ENCODE measurements around the gene PRR7. TPM values are rescaled to one million over a fixed set of nuclear protein-coding genes. Genes with fewer than 3 reads are reported as not detected.
A peak's percentile ranks its signal among the peaks of the same experiment; 100 is the strongest.

The PRR7 gene
- total and polyA plus RNA-seq, 2 experiments from 2014 or later: 4.8 to 11.7 TPM

DNA sequence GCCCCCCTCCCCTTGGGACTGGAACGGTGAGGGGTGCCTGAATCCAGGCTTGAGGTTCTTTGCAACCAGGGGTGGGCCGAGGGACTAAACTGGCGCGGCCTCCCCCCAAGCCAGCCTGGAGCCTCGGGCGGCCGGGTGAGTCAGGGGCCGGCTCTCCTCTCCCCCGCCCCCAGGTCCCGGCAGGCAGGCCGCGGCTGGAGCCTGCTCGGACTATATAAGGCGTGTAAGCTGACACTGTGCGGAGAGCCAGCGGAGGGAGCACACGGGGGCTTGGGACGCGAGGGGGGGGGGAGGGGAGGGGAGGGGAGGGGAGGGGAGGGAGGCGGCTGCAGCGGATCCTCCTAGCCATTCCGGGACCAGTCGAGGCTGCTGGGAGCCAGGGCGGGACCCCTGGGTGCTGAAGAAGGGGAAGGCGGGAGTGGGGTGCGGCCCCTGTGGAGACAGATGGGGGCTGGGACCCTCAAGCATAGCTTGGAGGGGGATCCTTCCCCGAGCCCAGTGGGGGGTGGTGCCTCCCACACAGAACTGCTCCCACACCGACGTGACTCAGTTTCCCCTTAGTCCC lies 50.2 kb downstream of the PRR7 start:
- H2AFZ ChIP-seq: no peak overlapping the region
- no peaks in the 10 kb centered on the region for H3K36me3 ChIP-seq (replicated peaks; ENCODE audit: insufficient read depth, low read depth)
- TF ChIP-seq EZH2 (IDR thresholded peaks at IDR 0.05; ENCODE audit: borderline replicate concordance) (no peak), EZH2phosphoT487 (IDR thresholded peaks at IDR 0.05; ENCODE audit: low read depth, severe bottlenecking, unreplicated experiment) (no peak), CTCF (IDR thresholded peaks at IDR 0.05; ENCODE audit: poor library complexity) (no peak)
- H3K4me2 ChIP-seq: peak overlapping the region; percentile 93
- peak overlapping the region; percentile 47 for H3K4me3 ChIP-seq
- H3K79me2 ChIP-seq: peaks cover 20% of the 10 kb centered on the region
- H3K9me2 ChIP-seq (replicated peaks; ENCODE audit: insufficient read depth): no peaks in the 10 kb centered on the region
- 0% methylated on average over 15 of the region's 29 CpGs for WGBS (ENCODE audit: low lambda C conversion rate, missing lambda C conversion rate)
- peaks cover 8% of the 10 kb centered on the region for H4K20me1 ChIP-seq (ENCODE audit: insufficient read depth, poor library complexity, severe bottlenecking)
- no peaks in the 10 kb centered on the region for H3K9me3 ChIP-seq (ENCODE audit: low read depth)
- H3K4me1 ChIP-seq (ENCODE audit: insufficient read depth): peaks cover 41% of the 10 kb centered on the region
- H3K27ac ChIP-seq: peak overlapping the region; percentile 97
- no peaks in the 10 kb centered on the region for H3K27me3 ChIP-seq
- DNase-seq (ENCODE audit: low spot score): peak; percentile 94

GRCh38 chr5:177497292-177498012 lies 50.8 kb downstream of the PRR7 start, which contains the start of gene PDLIM7:
Gene PDLIM7 (minus strand): TSS chr5:177497604. CDS start chr5:177496512, 1,092 bp downstream.
- Histone ChIP-seq H2AFZ (peak within 1 kb of the TSS; percentile 45), H3K79me2 (peaks cover 20% of the 10 kb centered on the region), H3K9me2 (replicated peaks; ENCODE audit: insufficient read depth) (no peaks in the 10 kb centered on the region), H3K27ac (peak within 1 kb of the TSS; percentile 97), H3K4me3 (peak within 1 kb of the TSS; percentile 47), H3K4me2 (peak within 1 kb of the TSS; percentile 93), H3K9me3 (ENCODE audit: low read depth) (no peaks in the 10 kb centered on the region), H3K27me3 (no peaks in the 10 kb centered on the region), H3K36me3 (replicated peaks; ENCODE audit: insufficient read depth, low read depth) (no peaks in the 10 kb centered on the region), H4K20me1 (ENCODE audit: insufficient read depth, poor library complexity, severe bottlenecking) (peaks cover 8% of the 10 kb centered on the region), H3K4me1 (ENCODE audit: insufficient read depth) (peaks cover 41% of the 10 kb centered on the region)
- WGBS (ENCODE audit: low lambda C conversion rate, missing lambda C conversion rate): under 1% methylated on average over 29 of the region's 73 CpGs
- DNase-seq (ENCODE audit: low spot score): peak; percentile 98
- TF ChIP-seq EZH2phosphoT487 (IDR thresholded peaks at IDR 0.05; ENCODE audit: low read depth, severe bottlenecking, unreplicated experiment) (no peak), CTCF (IDR thresholded peaks at IDR 0.05; ENCODE audit: poor library complexity) (peak; percentile 9), EZH2 (IDR thresholded peaks at IDR 0.05; ENCODE audit: borderline replicate concordance) (no peak)

DNA sequence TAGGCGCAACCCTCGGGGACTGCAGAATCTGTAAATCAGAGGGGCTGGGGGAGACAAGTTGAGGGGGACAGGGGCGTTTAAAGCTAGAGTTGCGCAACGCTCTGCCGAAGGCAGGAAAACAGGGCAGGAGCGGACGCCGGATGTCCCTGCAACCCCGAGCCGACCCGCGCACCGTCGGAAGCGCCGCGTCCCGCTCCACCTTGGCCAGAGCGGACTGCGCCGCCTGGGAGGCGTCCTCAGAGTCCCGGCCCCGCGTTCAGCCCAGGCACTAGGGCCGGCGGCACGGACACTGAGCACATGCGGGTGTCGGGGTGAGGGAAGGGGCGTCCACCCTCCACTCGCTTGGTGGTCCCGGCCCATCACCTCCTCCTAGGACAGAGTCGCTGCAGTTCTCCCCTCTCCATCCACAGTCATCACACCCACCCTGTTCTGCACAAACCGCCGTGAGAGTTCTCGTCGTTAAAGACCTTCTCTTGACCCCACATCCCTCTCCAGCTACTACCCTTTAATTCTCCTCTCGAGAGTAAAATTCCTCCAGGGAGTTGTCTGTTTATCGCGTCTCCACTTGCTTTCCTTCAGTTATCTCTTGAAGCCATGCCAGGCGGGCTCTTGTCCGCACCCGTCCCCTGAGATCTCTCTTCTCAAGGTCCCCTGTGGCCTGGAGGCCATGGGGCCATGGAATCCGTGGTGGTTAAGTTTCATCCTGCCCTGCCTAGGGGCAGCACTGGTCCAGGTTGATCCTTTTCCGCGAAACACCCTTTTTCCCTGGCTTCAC lies 51.6 kb downstream of the PRR7 start:
- peaks cover 41% of the 10 kb centered on the region for H3K4me1 ChIP-seq (ENCODE audit: insufficient read depth)

More for the DNA sequence above, 51.6 kb downstream of the PRR7 start:
- peak overlapping the region; percentile 81 for H3K4me2 ChIP-seq
- no peaks in the 10 kb centered on the region for H3K27me3 ChIP-seq
- H3K9me2 ChIP-seq (replicated peaks; ENCODE audit: insufficient read depth): no peaks in the 10 kb centered on the region
- peak overlapping the region; percentile 45 for H2AFZ ChIP-seq
- peaks cover 8% of the 10 kb centered on the region for H4K20me1 ChIP-seq (ENCODE audit: insufficient read depth, poor library complexity, severe bottlenecking)
- peaks cover 15% of the 10 kb centered on the region for H3K79me2 ChIP-seq
- H3K36me3 ChIP-seq (replicated peaks; ENCODE audit: insufficient read depth, low read depth): no peaks in the 10 kb centered on the region
- H3K9me3 ChIP-seq (ENCODE audit: low read depth): no peaks in the 10 kb centered on the region
- peak overlapping the region; percentile 17 for H3K4me3 ChIP-seq
- TF ChIP-seq EZH2phosphoT487 (IDR thresholded peaks at IDR 0.05; ENCODE audit: low read depth, severe bottlenecking, unreplicated experiment) (no peak), CTCF (IDR thresholded peaks at IDR 0.05; ENCODE audit: poor library complexity) (no peak), EZH2 (IDR thresholded peaks at IDR 0.05; ENCODE audit: borderline replicate concordance) (no peak)
- peak overlapping the region; percentile 44 for H3K27ac ChIP-seq
- WGBS (ENCODE audit: low lambda C conversion rate, missing lambda C conversion rate): 12% methylated on average over 44 of the region's 48 CpGs
- peak; percentile 69 for DNase-seq (ENCODE audit: low spot score)

All from hepatocyte (in vitro differentiated cells).